Measurements from ENCODE around the gene ITGBL1.

The ITGBL1 gene

DNA sequence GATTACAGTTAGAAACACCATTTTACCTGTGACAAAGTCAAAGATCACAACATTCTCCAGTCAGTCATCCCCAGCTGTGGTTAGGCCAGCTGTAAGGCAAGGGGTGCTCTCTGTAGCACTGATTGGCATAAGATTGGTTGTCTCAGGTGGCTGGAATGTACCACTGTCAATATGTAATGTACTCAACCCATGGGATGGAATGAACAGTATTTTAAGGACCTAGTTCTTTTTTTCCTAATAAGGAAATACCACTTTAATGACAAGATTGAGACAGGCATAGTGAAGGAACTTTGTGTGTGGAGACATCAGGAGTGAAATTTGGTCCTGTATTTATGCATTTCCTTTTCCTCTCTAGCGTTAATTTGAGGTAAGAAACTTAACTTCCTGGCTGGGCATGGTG is 310.7 kb downstream of the ITGBL1 start:
- DNase-seq, result no peak

Data from NCI-H446 (cell line).